RWPE1 (cell line): ENCODE data around the gene AK2.

Experiments
- CTCF ChIA-PET: fragments of 350-600 bp; sonication (Branson Sonifier 250); formaldehyde crosslinking; extraction: SDS; loops from one replicate; lab custom pipeline; 2021; lab: Yijun Ruan, JAX
- POLR2A ChIA-PET: fragments of 400-600 bp; formaldehyde crosslinking; extraction: SDS; loops from one replicate; lab custom pipeline; 2020; ENCODE audit warnings: antibody characterized with exemption; ENCODE audit not compliant: low non-redundant PET; lab: Yijun Ruan, JAX
- DNase-seq: peaks from one replicate; pipeline ENCODE4 v3.0.0; 2012; ENCODE audit warnings: low spot score
- H3K27ac ChIP-seq: fragments of 450-650 bp; 2 replicates; pipeline ENCODE4 v1.5.1; 2017
- CTCF ChIP-seq: fragments of 450-650 bp; conservative IDR thresholded peaks from 2 replicates; pipeline ENCODE4 v1.5.1; 2017; ENCODE audit warnings: low read depth, mild to moderate bottlenecking

The AK2 gene

GRCh38 chr1:32960342-32960741 lies 76.3 kb downstream of the AK2 start:
- no peak overlapping the region for H3K27ac ChIP-seq
- ChIA-PET POLR2A (no interaction called here), CTCF (no interaction called here)
- TF ChIP-seq CTCF = no peak
- no peak for DNase-seq

- ChIA-PET POLR2A (no interaction called here), CTCF (no interaction called here)
- no peak overlapping the region for H3K27ac ChIP-seq
- no peak for DNase-seq
- TF ChIP-seq CTCF = no peak
Observed at GRCh38 chr1:32958827-32959226, 77.9 kb downstream of the AK2 start.
